B cell (primary cell): ENCODE results near the gene RNH1. TPM values are rescaled to one million over a fixed set of nuclear protein-coding genes. Genes with fewer than 3 reads are reported as not detected.

ENCODE experiments used
- ATAC-seq: fragments of 200-7000 bp; cut with Tn5 transposase; one replicate; pipeline ENCODE4 v1.10.0; 2021; ENCODE audit warnings: low read depth, mild to moderate bottlenecking, moderate number of reproducible peaks, moderate library complexity
- CTCF ChIA-PET: fragments of 350-600 bp; sonication (Branson Sonifier 250); formaldehyde crosslinking; loops from one replicate; lab custom pipeline; 2021; ENCODE audit warnings: antibody characterized with exemption, inconsistent platforms; lab: Charles Lee
- POLR2A ChIA-PET: fragments of 350-600 bp; sonication (Branson Sonifier 250); formaldehyde crosslinking; loops from one replicate; lab custom pipeline; 2021; ENCODE audit warnings: antibody characterized with exemption; lab: Charles Lee
- DNase-seq: peaks from one replicate; pipeline ENCODE4 v3.0.0; 2013
- H2AFZ ChIP-seq: 2 replicates; pipeline ENCODE4 v1.6.1; 2012; ENCODE audit warnings: mild to moderate bottlenecking, low read depth, low read length; ENCODE audit not compliant: insufficient read depth, poor library complexity, severe bottlenecking
- H3K27ac ChIP-seq, 2 donors: 1 replicate in 1 of 2; 2 replicates in 1 of 2; pipeline ENCODE4 v1.5.1; 2012 to 2013; ENCODE audit warnings: low read length in 2 of 2, mild to moderate bottlenecking in 2 of 2, moderate library complexity in 1 of 2
- H3K27me3 ChIP-seq, 4 experiments: fragments of 200-600 bp in 1 of 4; sonication (generic) in 1 of 4; replicated peaks in 1 of 4; 1 replicate in 2 of 4; 2 replicates in 2 of 4; pipeline versions ENCODE4 v1.6.1 to v1.7.0; 2013 to 2016; ENCODE audit warnings: low read length in 3 of 4, mild to moderate bottlenecking in 2 of 4, mixed read lengths in 1 of 4, moderate library complexity in 1 of 4; ENCODE audit not compliant: insufficient read depth in 4 of 4, control insufficient read depth in 3 of 4; ENCODE audit errors: control extremely low read depth in 1 of 4
- H3K36me3 ChIP-seq, 2 experiments: replicated peaks in 1 of 2; 1 replicate in 1 of 2; 2 replicates in 1 of 2; pipeline versions ENCODE4 v1.6.1 to v1.7.1; 2013; ENCODE audit warnings: low read length in 1 of 2; ENCODE audit not compliant: insufficient read depth in 2 of 2, control insufficient read depth in 1 of 2; ENCODE audit errors: control extremely low read depth in 1 of 2, extremely low read depth in 1 of 2
- H3K4me1 ChIP-seq, 2 donors: fragments of 200-600 bp in 1 of 2; sonication (generic) in 1 of 2; 1 replicate in 1 of 2; 2 replicates in 1 of 2; pipeline versions ENCODE4 v1.5.1 to v1.6.1; 2013 to 2017; ENCODE audit warnings: low read length in 2 of 2; ENCODE audit not compliant: control insufficient read depth in 2 of 2, insufficient read depth in 2 of 2
- H3K4me2 ChIP-seq: replicated peaks from 2 replicates; pipeline ENCODE3; 2012; ENCODE audit warnings: mild to moderate bottlenecking, low read depth, low read length; ENCODE audit not compliant: poor library complexity, severe bottlenecking
- H3K4me3 ChIP-seq, 5 experiments: fragments of 200-600 bp in 1 of 5; sonication (generic) in 1 of 5; 1 replicate in 3 of 5; 2 replicates in 2 of 5; pipeline versions ENCODE4 v1.5.1 to v1.7.0; 2011 to 2016; ENCODE audit warnings: low read length in 4 of 5, mild to moderate bottlenecking in 4 of 5, low read depth in 2 of 5, control low read depth in 1 of 5, moderate library complexity in 1 of 5; ENCODE audit not compliant: insufficient read depth in 1 of 5; ENCODE audit errors: control extremely low read depth in 1 of 5, extremely low read depth in 1 of 5
- H3K79me2 ChIP-seq: fragments of 200-600 bp; sonication (generic); one replicate; pipeline ENCODE4 v1.6.0; 2016; ENCODE audit warnings: low read length; ENCODE audit not compliant: control insufficient read depth, insufficient read depth
- H3K9ac ChIP-seq: fragments of 200-600 bp; sonication (generic); 2 replicates; pipeline ENCODE4 v1.6.1; 2017; ENCODE audit warnings: mild to moderate bottlenecking, low read length, moderate library complexity
- H3K9me3 ChIP-seq, 3 donors: one replicate each; pipeline versions ENCODE4 v1.6.1 to v1.7.1; 2013; ENCODE audit warnings: low read length in 2 of 3; ENCODE audit not compliant: control insufficient read depth in 2 of 3, insufficient read depth in 1 of 3; ENCODE audit errors: control extremely low read depth in 1 of 3
- H4K20me1 ChIP-seq: 2 replicates; pipeline ENCODE4 v1.6.0; 2012; ENCODE audit warnings: mild to moderate bottlenecking, low read length; ENCODE audit not compliant: insufficient read depth, control insufficient read depth, poor library complexity, severe bottlenecking
- H3K27ac Mint-ChIP-seq: one replicate; pipeline ENCODE4 v1.8.0; 2021; ENCODE audit warnings: mixed read lengths
- H3K27me3 Mint-ChIP-seq: one replicate; pipeline ENCODE4 v1.8.0; 2021; ENCODE audit warnings: mixed read lengths
- H3K4me1 Mint-ChIP-seq: one replicate; pipeline ENCODE4 v1.8.0; 2021; ENCODE audit warnings: mixed read lengths
- H3K4me3 Mint-ChIP-seq: one replicate; pipeline ENCODE4 v1.8.0; 2021; ENCODE audit warnings: mixed read lengths
- H3K9me3 Mint-ChIP-seq: one replicate; pipeline ENCODE4 v1.8.0; 2022; ENCODE audit warnings: mixed read lengths; ENCODE audit not compliant: insufficient read depth
- CTCF ChIP-seq: fragments of 200-600 bp; IDR thresholded peaks from one replicate; pipeline ENCODE4 v1.8.0; 2022; ENCODE audit warnings: antibody characterized with exemption, mild to moderate bottlenecking
- EZH2 ChIP-seq: IDR thresholded peaks from 2 replicates; pipeline ENCODE4 v1.6.1; 2012; ENCODE audit warnings: borderline replicate concordance, low read depth, mild to moderate bottlenecking, moderate library complexity, low read length; ENCODE audit not compliant: insufficient read depth, poor library complexity, severe bottlenecking
- whole genome bisulfite sequencing: methylation state at CpG from one replicate; pipeline ENCODE4 v1.1.5; 2013; ENCODE audit warnings: missing lambda C conversion rate; ENCODE audit not compliant: insufficient coverage; 5-methylcytosine and 5-hydroxymethylcytosine counted together
- intact Hi-C: fragments of 100-400 bp; cut with micrococcal nuclease; formaldehyde crosslinking; loops from one replicate; pipeline ENCODE4 v1.10.0; 2022
- polyA plus RNA-seq: library from polyadenylated mRNA; depleted of rRNA; stranded (reverse); fragments of >200 nt; gene quantifications from 2 replicates; pipeline ENCODE4 v1.2.3, GENCODE V29; 2012
- total RNA-seq, 2 donors: library from RNA; stranded (reverse); fragments of 120-200 nt in 1 of 2; gene quantifications; 1 replicate in 1 of 2; 2 replicates in 1 of 2; pipeline versions ENCODE4 v1.2.3 to v1.2.4, GENCODE V29; 2013 to 2022

RNH1 gene
- total and polyA plus RNA-seq, 2 donors (not counting 1 experiment from before 2014, with no cell fraction given): 81.0 to 159 TPM

DNA sequence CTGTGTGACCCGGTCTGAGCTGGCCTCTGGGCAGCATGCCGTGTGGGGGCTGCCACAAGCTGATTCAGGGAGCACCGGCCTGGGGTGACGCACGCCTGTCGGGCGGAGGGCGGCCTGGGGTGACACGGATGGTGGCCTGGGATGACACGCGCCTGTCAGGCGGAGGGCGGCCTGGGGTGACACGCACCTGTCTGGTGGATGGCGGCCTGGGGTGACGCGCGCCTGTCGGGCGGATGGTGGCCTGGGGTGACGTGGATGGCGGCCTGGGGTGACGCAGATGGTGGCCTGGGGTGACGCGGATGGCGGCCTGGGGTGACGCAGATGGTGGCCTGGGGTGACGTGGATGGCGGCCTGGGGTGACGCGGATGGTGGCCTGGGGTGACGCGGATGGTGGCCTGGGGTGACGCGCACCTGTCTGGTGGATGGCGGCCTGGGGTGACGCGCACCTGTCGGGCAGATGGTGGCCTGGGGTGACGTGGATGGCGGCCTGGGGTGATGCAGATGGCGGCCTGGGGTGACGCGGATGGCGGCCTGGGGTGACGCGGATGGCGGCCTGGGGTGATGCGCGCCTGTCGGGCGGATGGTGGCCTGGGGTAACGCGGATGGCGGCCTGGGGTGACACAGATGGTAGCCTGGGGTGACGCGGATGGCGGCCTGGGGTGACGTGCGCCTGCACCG, 35.4 kb downstream of the RNH1 start:
- H3K9me3 Mint-ChIP-seq: no peaks in the 10 kb centered on the region
- ChIA-PET CTCF (no interaction called here), POLR2A (no interaction called here)
- H3K27me3 ChIP-seq: no peaks in the 10 kb centered on the region
- H3K9ac ChIP-seq: no peak overlapping the region
- H3K4me1 Mint-ChIP-seq: peaks cover 1% of the 10 kb centered on the region
- no peaks in the 10 kb centered on the region for H3K27me3 Mint-ChIP-seq
- H4K20me1 ChIP-seq: no peaks in the 10 kb centered on the region
- no peaks in the 10 kb centered on the region for H3K36me3 ChIP-seq
- ATAC-seq: no peak
- no peaks in the 10 kb centered on the region for H3K4me1 ChIP-seq
- H3K27ac ChIP-seq: no peak overlapping the region
- DNase-seq: no peak
- H3K4me2 ChIP-seq: no peak overlapping the region
- H3K4me3 ChIP-seq: no peak overlapping the region
- TF ChIP-seq EZH2 (no peak), CTCF (no peak)
- no peak overlapping the region for H2AFZ ChIP-seq
- peaks cover 27% of the 10 kb centered on the region for H3K79me2 ChIP-seq
- peaks cover 0 to 2% (median 0%) of the 10 kb centered on the region in 3 donors for H3K9me3 ChIP-seq
- intact Hi-C loops: no loop called here
- WGBS: 96% methylated on average over 56 of the region's 61 CpGs
- no peak overlapping the region for H3K27ac Mint-ChIP-seq
- no peak overlapping the region for H3K4me3 Mint-ChIP-seq

- no peak for ATAC-seq
- no peak overlapping the region for H3K9ac ChIP-seq
- WGBS: 97% methylated on average over 20 of the region's 28 CpGs
- no peaks in the 10 kb centered on the region for H3K27me3 ChIP-seq
- peaks cover 22% of the 10 kb centered on the region for H3K79me2 ChIP-seq
- no peaks in the 10 kb centered on the region for H3K9me3 Mint-ChIP-seq
- no peak overlapping the region for H3K27ac Mint-ChIP-seq
- no peaks in the 10 kb centered on the region for H3K36me3 ChIP-seq
- H3K4me3 Mint-ChIP-seq: no peak overlapping the region
- no peak for DNase-seq
- no peaks in the 10 kb centered on the region for H3K27me3 Mint-ChIP-seq
- POLR2A ChIA-PET: no interaction called here
- no peaks in the 10 kb centered on the region for H4K20me1 ChIP-seq
- no peak overlapping the region for H3K4me3 ChIP-seq
- no peak overlapping the region for H3K4me2 ChIP-seq
- H3K27ac ChIP-seq: no peak overlapping the region
- no peak overlapping the region for H2AFZ ChIP-seq
- peaks cover 4% of the 10 kb centered on the region for H3K4me1 Mint-ChIP-seq
- CTCF ChIA-PET: no interaction called here
- intact Hi-C loops: no loop called here
- no peaks in the 10 kb centered on the region for H3K4me1 ChIP-seq
- TF ChIP-seq CTCF (no peak), EZH2 (no peak)
- no peaks in the 10 kb centered on the region for H3K9me3 ChIP-seq
These were observed 37.1 kb downstream of the RNH1 start for GRCh38 chr11:469684-470560.
